ENCODE results near the gene CCDC93.

The CCDC93 gene

DNA sequence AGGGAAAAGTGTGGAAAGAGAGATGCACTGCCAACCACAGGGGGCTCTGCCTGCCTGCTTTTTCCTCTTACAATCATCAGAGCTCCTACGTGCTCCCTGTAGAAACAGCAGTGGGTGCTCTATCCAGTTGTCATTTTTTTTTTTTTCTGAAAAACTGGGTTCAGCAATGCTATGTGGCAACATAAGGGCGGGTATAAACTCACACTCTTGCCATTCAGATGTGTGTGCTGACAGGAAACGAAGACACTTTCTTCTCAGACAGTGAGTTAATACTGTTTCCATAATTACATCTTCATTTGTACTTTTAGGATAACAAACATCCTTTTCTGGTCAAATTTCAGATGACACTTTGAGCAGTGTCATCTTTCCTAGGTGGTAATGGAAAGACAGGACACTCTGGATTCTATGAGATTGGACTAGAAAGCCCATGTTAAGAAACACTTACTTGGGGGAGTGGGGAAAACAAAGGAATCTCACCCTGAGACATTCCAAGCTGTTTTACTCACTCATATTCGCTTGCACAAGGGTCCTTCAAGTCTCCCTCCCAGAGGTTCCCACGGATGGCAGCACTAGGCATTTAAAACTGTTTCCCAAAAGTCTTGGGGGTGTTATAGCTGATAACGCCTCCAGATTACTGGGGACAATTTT lies 41.3 kb downstream of the CCDC93 start (continued):
- no peak for TF ChIP-seq ZNF274 (IDR thresholded peaks at IDR 0.05; ENCODE audit: low read length)
- no peak for TF ChIP-seq ZNF274 (tag by site-specific recombination; IDR thresholded peaks at IDR 0.05; ENCODE audit: borderline replicate concordance)
- TF ChIP-seq ZNF2 (tag by site-specific recombination; IDR thresholded peaks at IDR 0.05), result no peak
- no peak for TF ChIP-seq KLF10 (tag by site-specific recombination; IDR thresholded peaks at IDR 0.05)
- TF ChIP-seq HOXC10 (CRISPR knock-in tag; IDR thresholded peaks at IDR 0.05), result no peak
- TF ChIP-seq ZNF837 (tag by site-specific recombination; IDR thresholded peaks at IDR 0.05), result no peak
- no peak for TF ChIP-seq ZNF354C (tag by site-specific recombination; IDR thresholded peaks at IDR 0.05; ENCODE audit: borderline replicate concordance, low read depth)
- no peak for TF ChIP-seq ZNF561 (tag by site-specific recombination; IDR thresholded peaks at IDR 0.05; ENCODE audit: borderline replicate concordance)
- no peak for TF ChIP-seq ZNF629 (tag by site-specific recombination; IDR thresholded peaks at IDR 0.05)
- no peak for TF ChIP-seq ZBTB7A (tag by site-specific recombination; IDR thresholded peaks at IDR 0.05; ENCODE audit: low read depth)
- TF ChIP-seq ZNF404 (tag by site-specific recombination; IDR thresholded peaks at IDR 0.05), result no peak
- TF ChIP-seq, protein P1, sequence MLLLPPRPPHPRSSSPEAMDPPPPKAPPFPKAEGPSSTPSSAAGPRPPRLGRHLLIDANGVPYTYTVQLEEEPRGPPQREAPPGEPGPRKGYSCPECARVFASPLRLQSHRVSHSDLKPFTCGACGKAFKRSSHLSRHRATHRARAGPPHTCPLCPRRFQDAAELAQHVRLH (tag by site-specific recombination; IDR thresholded peaks at IDR 0.05), result no peak
- TF ChIP-seq ZNF24 (tag by site-specific recombination; IDR thresholded peaks at IDR 0.05), result no peak

DNA sequence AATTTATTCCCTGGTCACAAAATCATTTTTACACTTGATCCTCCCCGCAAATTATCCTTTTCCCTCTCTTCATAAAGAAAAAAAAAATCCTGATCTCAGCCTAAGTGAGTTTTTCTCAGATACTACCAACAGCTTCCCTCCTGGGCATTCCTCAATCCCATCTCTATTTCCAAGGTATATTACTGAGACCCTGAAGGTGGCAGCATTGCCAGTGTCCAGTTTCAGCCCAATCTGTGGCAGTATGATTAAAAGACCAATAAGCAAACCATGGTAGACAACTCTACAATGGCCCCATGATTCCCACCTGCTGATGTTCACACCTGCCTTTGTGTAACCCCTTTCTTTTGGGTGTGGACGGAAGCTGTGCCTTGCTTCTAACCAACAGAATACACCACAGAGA lies 45.1 kb downstream of the CCDC93 start:
- Histone ChIP-seq H3K4me1 (ENCODE audit: control insufficient read depth, insufficient read depth, low read length) (no peaks in the 10 kb centered on the region), H3K9me3 (ENCODE audit: control insufficient read depth, insufficient read depth, low read depth, low read length) (no peaks in the 10 kb centered on the region), H3K27ac (ENCODE audit: extremely low read depth, low read depth, low read length) (no peak overlapping the region), H3K36me3 (ENCODE audit: control insufficient read depth in 2 of 2, insufficient read depth in 1 of 2, low read length in 2 of 2) (peaks cover 18 to 71% of the 10 kb centered on the region in 2 experiments), H3K4me3 (ENCODE audit: low read depth, low read length) (no peak overlapping the region)
- TF ChIP-seq ZNF626 (tag by site-specific recombination; IDR thresholded peaks at IDR 0.05) (no peak), HOXA7 (CRISPR knock-in tag; IDR thresholded peaks at IDR 0.05; ENCODE audit: borderline replicate concordance) (no peak), SCRT2 (tag by site-specific recombination; IDR thresholded peaks at IDR 0.05) (no peak), ZNF654 (tag by site-specific recombination; IDR thresholded peaks at IDR 0.05; ENCODE audit: low read depth) (no peak), MEIS1 (CRISPR knock-in tag; IDR thresholded peaks at IDR 0.05; ENCODE audit: borderline replicate concordance) (no peak), KLF7 (tag by site-specific recombination; IDR thresholded peaks at IDR 0.05; ENCODE audit: borderline replicate concordance) (no peak), RBAK (tag by site-specific recombination; IDR thresholded peaks at IDR 0.05) (no peak), ZNF174 (tag by site-specific recombination; IDR thresholded peaks at IDR 0.05) (no peak), BCL11A (tag by site-specific recombination; IDR thresholded peaks at IDR 0.05; ENCODE audit: low read depth) (no peak), ZNF426 (tag by site-specific recombination; IDR thresholded peaks at IDR 0.05) (no peak)
- TF ChIP-seq, protein P2, sequence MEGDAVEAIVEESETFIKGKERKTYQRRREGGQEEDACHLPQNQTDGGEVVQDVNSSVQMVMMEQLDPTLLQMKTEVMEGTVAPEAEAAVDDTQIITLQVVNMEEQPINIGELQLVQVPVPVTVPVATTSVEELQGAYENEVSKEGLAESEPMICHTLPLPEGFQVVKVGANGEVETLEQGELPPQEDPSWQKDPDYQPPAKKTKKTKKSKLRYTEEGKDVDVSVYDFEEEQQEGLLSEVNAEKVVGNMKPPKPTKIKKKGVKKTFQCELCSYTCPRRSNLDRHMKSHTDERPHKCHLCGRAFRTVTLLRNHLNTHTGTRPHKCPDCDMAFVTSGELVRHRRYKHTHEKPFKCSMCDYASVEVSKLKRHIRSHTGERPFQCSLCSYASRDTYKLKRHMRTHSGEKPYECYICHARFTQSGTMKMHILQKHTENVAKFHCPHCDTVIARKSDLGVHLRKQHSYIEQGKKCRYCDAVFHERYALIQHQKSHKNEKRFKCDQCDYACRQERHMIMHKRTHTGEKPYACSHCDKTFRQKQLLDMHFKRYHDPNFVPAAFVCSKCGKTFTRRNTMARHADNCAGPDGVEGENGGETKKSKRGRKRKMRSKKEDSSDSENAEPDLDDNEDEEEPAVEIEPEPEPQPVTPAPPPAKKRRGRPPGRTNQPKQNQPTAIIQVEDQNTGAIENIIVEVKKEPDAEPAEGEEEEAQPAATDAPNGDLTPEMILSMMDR (tag by site-specific recombination; IDR thresholded peaks at IDR 0.05), result no peak
- TF ChIP-seq, protein P3, sequence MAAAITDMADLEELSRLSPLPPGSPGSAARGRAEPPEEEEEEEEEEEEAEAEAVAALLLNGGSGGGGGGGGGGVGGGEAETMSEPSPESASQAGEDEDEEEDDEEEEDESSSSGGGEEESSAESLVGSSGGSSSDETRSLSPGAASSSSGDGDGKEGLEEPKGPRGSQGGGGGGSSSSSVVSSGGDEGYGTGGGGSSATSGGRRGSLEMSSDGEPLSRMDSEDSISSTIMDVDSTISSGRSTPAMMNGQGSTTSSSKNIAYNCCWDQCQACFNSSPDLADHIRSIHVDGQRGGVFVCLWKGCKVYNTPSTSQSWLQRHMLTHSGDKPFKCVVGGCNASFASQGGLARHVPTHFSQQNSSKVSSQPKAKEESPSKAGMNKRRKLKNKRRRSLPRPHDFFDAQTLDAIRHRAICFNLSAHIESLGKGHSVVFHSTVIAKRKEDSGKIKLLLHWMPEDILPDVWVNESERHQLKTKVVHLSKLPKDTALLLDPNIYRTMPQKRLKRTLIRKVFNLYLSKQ (tag by site-specific recombination; IDR thresholded peaks at IDR 0.05; ENCODE audit: borderline replicate concordance), result no peak
- CTCF ChIA-PET, result interaction anchor here (0.6 to 5.1 kb wide), 3 partner anchors 22 to 818 kb away, joined by 3 to 29 read pairs (median 3); no protein-coding TSS in a partner anchor
- POLR2A ChIA-PET, result no interaction called here
